Epithelial cell of esophagus (primary cell): ENCODE data around the gene SMYD3.

Source experiments
- DNase-seq: peaks from one replicate; pipeline ENCODE4 v3.0.0; 2010; ENCODE audit warnings: low read depth
- H3K4me3 ChIP-seq: 2 replicates; pipeline ENCODE4 v1.5.1; 2011; ENCODE audit warnings: mild to moderate bottlenecking, low read length, control low read depth
- CTCF ChIP-seq: IDR thresholded peaks from 2 replicates; pipeline ENCODE4 v1.5.1; 2011; ENCODE audit warnings: low read depth, mild to moderate bottlenecking, low read length, control low read depth, inconsistent platforms; ENCODE audit not compliant: insufficient read depth; ENCODE audit errors: missing control alignments

SMYD3 gene

GRCh38 chr1:245834002-245834401 lies 673.1 kb downstream of the SMYD3 start:
- no peak overlapping the region for H3K4me3 ChIP-seq
- TF ChIP-seq CTCF = no peak
- no peak for DNase-seq

GRCh38 chr1:245832771-245833527 lies 674.1 kb downstream of the SMYD3 start:
- no peak for DNase-seq
- TF ChIP-seq CTCF = no peak
- H3K4me3 ChIP-seq = no peak overlapping the region

- no peak for TF ChIP-seq CTCF
- no peak for DNase-seq
- H3K4me3 ChIP-seq = no peak overlapping the region
Measured at GRCh38 chr1:245831518-245831917, 675.6 kb downstream of the SMYD3 start.

DNA sequence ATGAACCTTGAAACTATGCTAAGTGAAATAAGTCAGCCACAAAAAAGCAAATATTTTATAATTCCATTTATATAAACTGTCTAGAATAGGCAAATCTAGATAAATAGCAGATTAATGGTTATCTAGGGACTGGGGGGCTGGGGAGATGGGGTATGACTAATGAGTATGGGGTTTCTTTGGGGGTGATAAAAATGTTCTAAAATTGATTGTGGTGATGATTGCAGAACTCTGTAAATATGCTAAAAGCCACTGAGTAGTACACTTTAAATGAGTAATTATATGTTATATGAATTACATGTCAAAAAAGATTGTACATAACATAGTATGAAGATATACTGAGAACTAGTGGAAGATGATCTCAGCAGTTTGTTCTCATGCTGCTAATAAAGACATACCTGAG lies 677.3 kb downstream of the SMYD3 start:
- DNase-seq = no peak
- H3K4me3 ChIP-seq = no peak overlapping the region
- no peak for TF ChIP-seq CTCF

- TF ChIP-seq CTCF = no peak
Measured at GRCh38 chr1:245829194-245829593, 677.9 kb downstream of the SMYD3 start.

DNA sequence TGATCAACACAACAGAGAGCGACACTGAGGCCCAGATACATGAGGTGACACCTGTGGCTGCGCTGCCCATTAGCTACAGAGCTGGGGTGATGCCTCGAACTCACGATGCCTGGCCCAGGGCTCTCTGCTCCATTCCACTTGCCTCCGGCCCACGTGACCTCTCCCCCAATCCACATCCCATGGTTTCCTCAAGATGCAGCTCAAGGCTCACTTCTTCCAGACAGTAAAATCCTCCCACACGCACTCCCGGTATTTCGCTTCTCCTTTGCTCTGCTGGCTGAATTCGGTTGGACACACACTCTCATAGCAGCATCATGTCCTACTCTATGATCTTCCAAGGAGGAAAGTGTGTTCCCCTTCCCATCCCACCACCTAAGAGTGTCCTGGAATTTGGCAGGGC lies 679.8 kb downstream of the SMYD3 start:
- TF ChIP-seq CTCF = no peak
- DNase-seq = no peak
- no peak overlapping the region for H3K4me3 ChIP-seq

More at GRCh38 chr1:245829194-245829593, 677.9 kb downstream of the SMYD3 start:
- DNase-seq = no peak
- H3K4me3 ChIP-seq = no peak overlapping the region
